ENCODE data around the gene CAMTA1. TPM values are rescaled to one million over a fixed set of nuclear protein-coding genes. Genes with fewer than 3 reads are reported as not detected.

CAMTA1 gene
- total RNA-seq, 1 experiment from 2014 or later: 103 TPM

DNA sequence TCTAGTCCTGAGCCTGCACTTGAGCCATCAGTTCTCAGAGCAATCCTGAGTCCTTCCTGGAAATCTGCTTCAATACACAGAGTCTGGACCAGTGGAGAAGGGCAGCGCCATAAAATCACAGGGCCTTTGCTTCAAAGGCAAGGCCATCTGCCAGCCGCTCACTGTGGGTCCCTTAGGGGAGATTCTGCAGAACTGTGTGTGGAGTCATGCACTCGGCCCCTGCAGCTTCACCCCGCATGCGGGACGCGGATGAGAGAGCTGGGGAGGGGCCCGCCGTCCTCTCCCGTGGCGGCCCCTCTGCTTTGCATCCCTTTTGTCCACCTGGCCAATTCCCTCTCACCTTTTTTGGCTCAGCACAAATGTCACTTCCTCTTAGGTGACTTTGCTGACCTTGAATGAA lies 674.7 kb downstream of the CAMTA1 start:
- Histone ChIP-seq H3K36me3 (no peaks in the 10 kb centered on the region), H3K27me3 (no peaks in the 10 kb centered on the region), H3K4me3 (no peak overlapping the region), H3K9me3 (no peaks in the 10 kb centered on the region)
- DNase-seq: no peak

GRCh38 chr1:7460807-7461206 lies 675.6 kb downstream of the CAMTA1 start:
- no peak overlapping the region for H3K4me3 ChIP-seq
- no peak for DNase-seq
- no peaks in the 10 kb centered on the region for H3K36me3 ChIP-seq
- H3K9me3 ChIP-seq: no peaks in the 10 kb centered on the region
- no peaks in the 10 kb centered on the region for H3K27me3 ChIP-seq

- Histone ChIP-seq H3K9me3 (no peaks in the 10 kb centered on the region), H3K36me3 (no peaks in the 10 kb centered on the region), H3K27me3 (no peaks in the 10 kb centered on the region), H3K4me3 (no peak overlapping the region)
- DNase-seq: no peak
These were observed 677.4 kb downstream of the CAMTA1 start for GRCh38 chr1:7462617-7463016.

DNA sequence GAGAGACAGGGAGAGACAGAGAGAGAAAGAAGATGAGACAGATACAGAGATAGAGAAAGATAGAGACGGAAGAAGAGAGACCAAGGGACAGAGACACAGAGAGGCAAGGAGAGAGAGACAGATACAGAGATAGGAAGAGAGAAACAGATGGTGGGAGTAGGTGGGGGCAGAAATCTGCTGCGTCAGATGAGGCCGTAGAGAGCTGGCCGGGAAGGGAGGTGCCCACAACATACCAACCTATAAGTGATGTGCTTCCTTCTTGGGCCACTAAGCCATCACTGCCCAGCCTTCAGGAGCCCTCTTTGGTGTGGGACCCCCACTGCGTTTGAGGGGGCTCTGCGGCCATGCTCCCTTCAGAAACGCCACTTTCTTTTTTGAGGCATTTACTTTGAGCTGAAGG lies 678.3 kb downstream of the CAMTA1 start:
- H3K36me3 ChIP-seq: no peaks in the 10 kb centered on the region
- H3K27me3 ChIP-seq: no peaks in the 10 kb centered on the region
- H3K4me3 ChIP-seq: no peak overlapping the region
- no peak for DNase-seq
- no peaks in the 10 kb centered on the region for H3K9me3 ChIP-seq

DNA sequence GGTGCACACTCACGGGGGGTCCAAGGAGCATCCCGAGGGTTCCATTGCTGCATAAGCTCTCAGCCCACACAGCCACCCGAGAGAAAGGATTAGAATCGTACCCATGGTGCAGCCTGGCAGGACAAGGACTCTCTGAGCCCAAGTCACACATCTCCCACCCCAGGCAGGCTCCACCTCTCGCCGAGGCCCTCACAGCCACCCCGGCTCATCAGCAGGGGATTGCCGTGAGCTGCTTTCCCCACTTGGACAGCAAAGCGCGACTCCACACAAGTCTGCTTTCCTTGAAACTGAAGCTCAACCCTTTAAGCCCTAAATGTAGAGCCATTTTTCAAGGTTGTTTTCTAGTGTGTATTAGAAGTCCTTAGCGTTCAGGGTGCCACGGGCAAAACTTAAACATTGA lies 679.5 kb downstream of the CAMTA1 start:
- Histone ChIP-seq H3K36me3 (no peaks in the 10 kb centered on the region), H3K9me3 (no peaks in the 10 kb centered on the region), H3K4me3 (no peak overlapping the region), H3K27me3 (no peaks in the 10 kb centered on the region)
- no peak for DNase-seq

DNA sequence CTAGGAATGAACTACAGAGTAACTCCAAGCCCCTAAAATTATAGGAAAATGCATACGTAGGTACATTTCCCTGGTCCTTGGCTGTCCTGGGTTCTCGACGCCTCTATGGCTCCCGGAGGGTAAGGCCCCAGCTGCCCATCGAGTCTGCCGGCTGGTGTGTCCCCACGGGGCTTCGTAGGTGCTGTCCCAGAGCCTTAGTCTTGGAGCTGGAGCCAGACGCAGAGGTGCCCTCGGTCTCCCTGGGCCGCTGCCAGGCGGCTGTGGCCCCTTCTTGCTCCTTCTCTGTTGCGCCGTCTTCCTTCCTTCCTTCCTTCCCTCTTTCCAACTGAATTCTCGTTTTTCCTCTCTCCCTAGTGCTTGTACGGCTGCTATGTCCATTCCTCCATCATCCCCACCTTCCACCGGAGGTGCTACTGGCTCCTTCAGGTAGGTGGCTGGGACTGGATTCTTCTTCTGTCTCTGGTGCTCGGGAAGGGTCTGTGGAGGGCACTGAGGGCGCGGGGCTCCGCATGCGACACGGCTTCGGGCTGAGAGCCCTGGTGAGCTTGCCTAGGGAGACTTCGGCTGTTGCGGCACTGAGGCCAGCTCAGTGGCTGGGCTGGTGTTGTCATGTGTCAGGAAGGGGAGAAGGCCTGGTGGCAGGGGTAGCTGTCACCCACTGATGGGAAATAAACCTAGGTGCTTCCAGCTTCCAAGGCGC lies 682.4 kb downstream of the CAMTA1 start:
- no peak overlapping the region for H3K4me3 ChIP-seq
- H3K36me3 ChIP-seq: no peaks in the 10 kb centered on the region
- H3K27me3 ChIP-seq: no peaks in the 10 kb centered on the region
- no peaks in the 10 kb centered on the region for H3K9me3 ChIP-seq
- no peak for DNase-seq

DNA sequence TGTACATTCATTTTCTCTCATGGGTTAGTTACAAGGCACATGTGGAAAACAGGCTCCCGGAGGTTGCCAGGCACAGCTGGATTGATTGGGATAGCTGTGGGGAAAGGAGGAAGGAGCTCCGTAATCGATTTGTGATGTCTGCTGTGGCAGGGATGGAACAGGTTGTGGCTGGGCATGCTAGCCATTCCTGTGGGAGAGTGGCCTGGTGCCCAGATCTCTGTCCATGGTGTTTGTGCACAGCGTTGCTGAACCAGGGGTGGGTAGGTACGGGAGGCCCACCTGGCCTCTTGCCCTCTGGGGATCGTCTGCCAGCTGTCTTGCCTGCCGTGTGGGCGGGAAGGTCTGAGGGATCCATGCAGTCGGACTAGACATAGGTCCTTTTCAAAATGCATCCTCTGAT lies 683.0 kb downstream of the CAMTA1 start:
- Histone ChIP-seq H3K27me3 (no peaks in the 10 kb centered on the region), H3K9me3 (no peaks in the 10 kb centered on the region), H3K36me3 (no peaks in the 10 kb centered on the region), H3K4me3 (no peak overlapping the region)
- DNase-seq: no peak

DNA sequence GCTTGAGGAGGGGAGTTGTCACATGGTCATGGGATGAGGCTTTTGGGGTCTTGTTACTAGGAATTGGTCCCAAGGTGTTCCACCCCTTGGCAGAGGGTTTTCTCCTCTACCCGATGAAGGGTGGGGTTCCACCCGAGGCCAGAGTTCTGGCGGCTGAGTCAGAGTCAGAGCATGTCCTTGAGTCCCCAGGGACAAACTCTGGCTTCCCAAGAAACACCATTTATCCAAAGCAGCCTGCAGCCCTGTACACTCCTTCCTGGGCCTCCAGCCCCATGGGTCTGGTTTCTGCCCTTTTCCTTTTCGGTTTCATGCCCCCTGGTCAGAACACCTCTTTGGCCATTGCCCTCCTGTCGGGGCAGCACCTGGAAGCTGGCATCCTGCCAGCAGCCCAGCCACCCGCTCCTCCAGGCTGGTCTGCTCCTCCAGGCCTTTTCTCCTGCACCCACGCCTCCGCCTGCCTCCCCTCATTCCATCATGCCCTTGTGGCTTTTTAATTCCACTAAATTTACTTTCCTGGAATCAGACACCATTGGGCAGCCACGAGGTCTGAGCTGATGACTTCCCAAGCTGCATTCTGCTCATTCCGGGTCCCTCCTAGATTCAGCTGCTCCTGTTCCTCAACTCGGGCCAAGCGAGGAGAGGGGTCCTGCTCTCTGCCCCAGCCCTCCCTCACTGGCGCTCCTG lies 684.1 kb downstream of the CAMTA1 start:
- Histone ChIP-seq H3K9me3 (no peaks in the 10 kb centered on the region), H3K4me3 (no peak overlapping the region), H3K36me3 (no peaks in the 10 kb centered on the region), H3K27me3 (no peaks in the 10 kb centered on the region)
- peak; percentile 43 for DNase-seq

DNA sequence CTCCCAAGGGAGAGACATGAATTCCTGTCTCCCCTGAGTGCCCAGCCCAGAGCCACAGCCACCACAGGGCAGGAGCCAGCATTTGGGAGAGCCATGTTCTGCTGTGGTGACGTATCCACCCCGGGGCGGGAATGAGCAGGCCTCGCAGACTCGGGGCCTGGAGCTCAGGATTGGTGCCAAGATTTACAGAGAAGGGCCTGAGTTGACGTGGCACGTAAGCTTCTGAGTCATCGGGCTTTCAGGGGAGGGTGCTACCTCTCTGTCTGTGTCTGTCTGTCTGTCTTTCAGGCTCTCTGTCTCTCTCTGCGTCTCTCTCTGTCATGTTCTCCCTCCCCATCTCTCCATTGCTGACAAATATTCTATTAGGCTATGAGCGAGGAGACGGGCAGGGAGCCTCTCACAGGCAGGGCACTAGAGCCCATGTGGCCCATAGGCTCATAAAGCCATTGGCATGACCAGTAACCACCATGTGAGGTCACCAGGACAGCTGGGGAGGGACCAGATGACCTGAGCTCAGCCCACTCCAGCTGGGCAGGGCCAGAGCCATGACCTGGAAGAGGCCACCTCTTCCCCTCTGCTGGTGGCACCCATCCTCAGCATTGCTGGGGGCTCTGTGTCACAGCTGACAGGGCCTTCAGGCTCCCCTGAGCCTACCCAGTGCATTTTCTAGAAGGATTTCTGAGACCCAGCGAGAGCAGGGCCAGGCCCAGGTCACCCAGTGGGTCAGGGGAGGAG lies 685.8 kb downstream of the CAMTA1 start:
- H3K9me3 ChIP-seq: no peaks in the 10 kb centered on the region
- DNase-seq: peak; percentile 98
- no peaks in the 10 kb centered on the region for H3K36me3 ChIP-seq
- no peak overlapping the region for H3K4me3 ChIP-seq
- no peaks in the 10 kb centered on the region for H3K27me3 ChIP-seq

DNA sequence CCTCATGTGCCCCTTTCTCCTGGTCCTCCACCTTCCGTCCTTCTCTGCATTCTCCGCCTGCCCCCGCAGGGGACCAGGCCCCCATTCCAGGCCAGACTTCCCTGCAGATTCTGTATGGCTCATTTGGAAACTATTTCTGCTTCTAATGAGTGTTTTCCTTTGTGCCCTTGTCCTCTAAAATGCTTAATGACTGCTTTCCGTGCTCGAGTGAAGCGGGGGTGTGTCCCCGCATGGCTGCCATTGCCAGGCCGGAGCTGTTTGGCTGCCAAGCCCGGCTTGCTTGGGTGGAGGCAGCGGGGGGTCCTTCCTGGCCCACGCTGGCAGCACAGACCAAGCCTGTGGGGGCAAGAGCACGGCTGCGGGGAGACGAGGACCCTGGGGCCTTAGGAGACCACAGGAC lies 686.6 kb downstream of the CAMTA1 start:
- Histone ChIP-seq H3K9me3 (no peaks in the 10 kb centered on the region), H3K36me3 (no peaks in the 10 kb centered on the region), H3K27me3 (no peaks in the 10 kb centered on the region), H3K4me3 (no peak overlapping the region)
- DNase-seq: peak; percentile 50

DNA sequence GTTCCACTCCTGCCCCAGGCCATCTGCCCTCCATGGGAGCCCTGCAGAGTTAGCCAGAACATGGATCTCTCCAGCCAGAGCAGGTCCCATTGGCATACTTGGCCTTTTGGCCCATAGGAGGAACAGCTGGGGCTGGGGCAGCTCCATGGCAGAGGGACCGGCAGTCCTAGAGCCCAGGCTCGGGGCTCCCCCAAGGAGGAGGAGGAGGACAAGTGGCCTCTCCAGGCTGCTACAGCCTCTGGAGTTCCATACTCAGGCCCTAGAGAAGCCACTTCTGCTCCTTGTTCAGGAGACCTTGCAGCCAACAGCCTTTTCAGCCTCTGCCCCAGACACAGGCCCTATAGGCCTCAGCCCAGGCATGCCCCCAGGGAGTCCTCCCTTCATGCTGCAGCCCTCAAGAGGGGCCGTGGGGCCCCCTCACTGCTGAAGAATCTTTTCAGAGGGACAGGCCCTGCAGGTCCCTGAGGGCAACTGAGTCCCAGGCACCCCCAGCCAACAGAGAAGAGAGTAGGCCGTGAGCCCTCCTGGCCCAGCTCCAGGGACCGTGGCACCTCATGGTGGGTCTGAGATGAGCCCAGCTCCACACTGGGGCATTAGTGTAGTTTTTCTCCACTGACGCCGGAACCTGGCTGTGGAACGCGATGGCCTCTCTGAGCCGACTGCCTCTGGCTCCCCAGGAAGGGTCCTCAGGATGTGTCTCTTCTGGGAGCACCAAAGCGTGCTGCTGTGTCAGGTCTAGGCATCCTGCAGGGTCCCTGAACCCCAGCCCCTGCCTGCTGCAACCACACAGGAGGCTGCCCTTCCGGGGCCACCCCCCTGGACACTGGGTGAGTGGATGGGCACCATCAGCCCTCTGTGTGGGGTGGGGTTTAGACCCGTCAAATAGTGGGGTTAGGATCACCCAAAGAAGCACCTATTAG lies 688.2 kb downstream of the CAMTA1 start:
- Histone ChIP-seq H3K9me3 (no peaks in the 10 kb centered on the region), H3K36me3 (no peaks in the 10 kb centered on the region), H3K27me3 (no peaks in the 10 kb centered on the region), H3K4me3 (no peak overlapping the region)
- DNase-seq: no peak

GRCh38 chr1:7474143-7474490 lies 688.9 kb downstream of the CAMTA1 start:
- no peaks in the 10 kb centered on the region for H3K9me3 ChIP-seq
- no peak overlapping the region for H3K4me3 ChIP-seq
- DNase-seq: no peak
- no peaks in the 10 kb centered on the region for H3K27me3 ChIP-seq
- H3K36me3 ChIP-seq: no peaks in the 10 kb centered on the region

- Histone ChIP-seq H3K36me3 (no peaks in the 10 kb centered on the region), H3K27me3 (no peaks in the 10 kb centered on the region), H3K4me3 (no peak overlapping the region), H3K9me3 (no peaks in the 10 kb centered on the region)
- DNase-seq: no peak
These were observed 689.7 kb downstream of the CAMTA1 start for GRCh38 chr1:7474786-7475502.

DNA sequence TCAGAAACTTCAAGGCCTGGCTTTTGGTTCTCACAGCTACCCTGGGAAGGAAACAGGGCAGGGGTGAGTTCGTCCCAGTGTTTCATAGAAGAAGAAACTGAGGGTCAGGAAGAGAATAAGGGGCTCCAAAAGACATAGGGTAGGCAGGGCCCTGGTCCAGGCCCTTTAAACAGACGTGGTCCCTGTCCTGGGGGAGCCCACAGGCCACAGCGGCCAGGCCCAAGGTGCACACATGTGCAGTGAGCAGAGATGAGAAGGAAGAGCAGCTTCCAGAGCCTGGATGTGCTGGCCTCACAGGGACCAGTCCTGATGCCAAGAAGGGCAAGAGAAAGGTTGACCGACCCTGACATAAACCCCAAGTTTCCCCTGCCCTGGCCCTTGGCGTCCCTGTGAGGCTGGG lies 690.4 kb downstream of the CAMTA1 start:
- Histone ChIP-seq H3K4me3 (no peak overlapping the region), H3K9me3 (no peaks in the 10 kb centered on the region), H3K36me3 (no peaks in the 10 kb centered on the region), H3K27me3 (no peaks in the 10 kb centered on the region)
- no peak for DNase-seq

DNA sequence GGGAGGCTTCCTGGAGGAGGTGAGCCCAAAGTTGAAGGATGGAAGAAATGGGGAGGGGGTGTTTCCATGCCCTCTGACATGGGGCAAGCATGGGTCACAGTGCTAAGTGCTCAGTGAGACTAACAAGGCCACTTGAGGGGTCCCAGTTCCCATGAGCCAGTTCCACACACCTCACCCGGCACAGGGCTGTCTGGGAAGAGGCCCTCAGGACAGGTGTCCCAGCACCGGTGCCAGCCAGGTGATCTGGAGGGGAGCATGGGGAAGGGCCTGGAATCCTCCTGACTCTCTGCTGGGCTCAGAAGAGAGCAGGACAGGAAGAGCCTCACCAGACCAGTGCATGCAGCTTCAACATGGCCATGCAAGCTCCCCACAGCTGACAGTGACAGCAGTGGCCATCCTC lies 691.1 kb downstream of the CAMTA1 start:
- no peaks in the 10 kb centered on the region for H3K9me3 ChIP-seq
- no peaks in the 10 kb centered on the region for H3K36me3 ChIP-seq
- H3K27me3 ChIP-seq: no peaks in the 10 kb centered on the region
- H3K4me3 ChIP-seq: no peak overlapping the region
- no peak for DNase-seq

GRCh38 chr1:7476861-7477547 lies 691.8 kb downstream of the CAMTA1 start:
- Histone ChIP-seq H3K9me3 (no peaks in the 10 kb centered on the region), H3K36me3 (no peaks in the 10 kb centered on the region), H3K4me3 (no peak overlapping the region), H3K27me3 (no peaks in the 10 kb centered on the region)
- no peak for DNase-seq
